Suprapubic skin (tissue), 4 donors: ENCODE measurements around the gene LILRB5. TPM values are rescaled to one million over a fixed set of nuclear protein-coding genes. Genes with fewer than 3 reads are reported as not detected.
"Not testable (repeated sequence)": the region's sequence is repeated elsewhere in the genome, so short reads cannot be mapped to it uniquely, and the experiment has no call there.

Experiments used
- DNase-seq, 2 donors: peaks; one replicate each; pipeline ENCODE4 v3.0.0-alpha.2; 2019; ENCODE audit warnings: low spot score in 2 of 2
- H3K27ac ChIP-seq: fragments of 200-600 bp; sonication (generic); one replicate; pipeline ENCODE4 v1.5.1; 2019
- H3K27me3 ChIP-seq: fragments of 200-600 bp; sonication (generic); one replicate; pipeline ENCODE4 v1.5.1; 2019
- H3K36me3 ChIP-seq: fragments of 200-600 bp; sonication (generic); one replicate; pipeline ENCODE4 v1.5.1; 2019
- H3K4me1 ChIP-seq: fragments of 200-600 bp; sonication (generic); one replicate; pipeline ENCODE4 v1.5.1; 2019
- H3K4me3 ChIP-seq: fragments of 200-600 bp; sonication (generic); one replicate; pipeline ENCODE4 v1.5.1; 2019; ENCODE audit warnings: mild to moderate bottlenecking
- H3K9me3 ChIP-seq: fragments of 200-600 bp; sonication (generic); one replicate; pipeline ENCODE4 v1.5.1; 2019
- CTCF ChIP-seq, 2 donors: fragments of 200-600 bp in 1 of 2; fragments of 450-650 bp in 1 of 2; sonication (generic) in 1 of 2; IDR thresholded peaks; one replicate each; pipeline ENCODE4 v1.5.1; 2016 to 2019; ENCODE audit warnings: antibody characterized with exemption in 2 of 2, mild to moderate bottlenecking in 1 of 2, moderate library complexity in 1 of 2
- EP300 ChIP-seq: sonication (generic); formaldehyde crosslinking; IDR thresholded peaks from one replicate; pipeline ENCODE4 v1.6.1; 2017; ENCODE audit warnings: antibody characterized with exemption
- POLR2A ChIP-seq, 2 donors: fragments of 450-650 bp; IDR thresholded peaks; one replicate each; pipeline ENCODE4 v1.6.1; 2017; ENCODE audit warnings: antibody characterized with exemption in 2 of 2, mild to moderate bottlenecking in 2 of 2, moderate library complexity in 2 of 2
- POLR2AphosphoS5 ChIP-seq, 3 donors: sonication (generic); formaldehyde crosslinking; IDR thresholded peaks; one replicate each; pipeline ENCODE4 v1.6.1; 2017; ENCODE audit warnings: antibody characterized with exemption in 3 of 3
- WGBS: methylation state at CpG from one replicate; pipeline ENCODE4 v1.1.5; 2018; 5-methylcytosine and 5-hydroxymethylcytosine counted together
- total RNA-seq, 4 donors: library from RNA; depleted of rRNA; stranded (reverse); fragments of >200 nt; gene quantifications; one replicate each; pipeline ENCODE4 v1.1.0, GENCODE V29; 2016

The LILRB5 gene
- total RNA-seq, 4 donors from 2014 or later: 0.68 to 3.4 (median 2.0) TPM

GRCh38 chr19:54247106-54247930 is 9.8 kb downstream of the LILRB5 start:
- DNase-seq: peak; percentile 49 to 62
- Histone ChIP-seq H3K36me3 (no peaks in the 10 kb centered on the region), H3K27ac (no peak overlapping the region), H3K9me3 (no peaks in the 10 kb centered on the region), H3K4me1 (peaks cover 3% of the 10 kb centered on the region), H3K4me3 (no peak overlapping the region), H3K27me3 (peaks cover 14% of the 10 kb centered on the region)
- 84% methylated on average over 19 of the region's 20 CpGs for WGBS
- TF ChIP-seq POLR2AphosphoS5 (IDR thresholded peaks at IDR 0.05) (no peak), CTCF (IDR thresholded peaks at IDR 0.05) (no peak), EP300 (no peak), POLR2A (IDR thresholded peaks at IDR 0.05) (no peak)

DNA sequence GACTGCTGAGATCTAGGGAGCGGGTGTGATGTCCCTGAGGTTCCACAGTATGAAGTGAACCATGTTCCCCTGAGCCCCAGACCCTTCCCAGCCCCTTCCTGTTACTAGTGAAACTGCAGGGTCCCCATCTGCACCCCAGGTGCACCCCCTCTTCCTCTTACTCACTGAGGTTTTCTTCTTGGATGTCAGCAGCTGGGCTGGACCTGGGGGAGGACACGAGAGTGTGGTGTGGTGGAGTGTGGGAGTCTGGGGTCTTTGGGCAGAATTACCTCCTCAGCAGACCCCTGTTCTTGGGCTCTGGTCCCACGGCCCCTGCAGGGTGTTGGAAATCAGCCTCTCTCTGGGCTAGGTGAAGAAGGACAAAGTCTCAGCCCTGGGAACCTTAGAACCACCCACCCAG is 11.1 kb downstream of the LILRB5 start:
- 63% methylated on average over 3 of the region's 3 CpGs for WGBS
- Histone ChIP-seq H3K4me3 (no peak overlapping the region), H3K27ac (no peak overlapping the region), H3K4me1 (peaks cover 3% of the 10 kb centered on the region), H3K36me3 (no peaks in the 10 kb centered on the region), H3K27me3 (peaks cover 10% of the 10 kb centered on the region), H3K9me3 (no peaks in the 10 kb centered on the region)
- TF ChIP-seq CTCF (IDR thresholded peaks at IDR 0.05) (no peak), EP300 (no peak), POLR2A (IDR thresholded peaks at IDR 0.05) (no peak), POLR2AphosphoS5 (IDR thresholded peaks at IDR 0.05) (no peak)
- DNase-seq: peak; percentile 16 to 53

DNA sequence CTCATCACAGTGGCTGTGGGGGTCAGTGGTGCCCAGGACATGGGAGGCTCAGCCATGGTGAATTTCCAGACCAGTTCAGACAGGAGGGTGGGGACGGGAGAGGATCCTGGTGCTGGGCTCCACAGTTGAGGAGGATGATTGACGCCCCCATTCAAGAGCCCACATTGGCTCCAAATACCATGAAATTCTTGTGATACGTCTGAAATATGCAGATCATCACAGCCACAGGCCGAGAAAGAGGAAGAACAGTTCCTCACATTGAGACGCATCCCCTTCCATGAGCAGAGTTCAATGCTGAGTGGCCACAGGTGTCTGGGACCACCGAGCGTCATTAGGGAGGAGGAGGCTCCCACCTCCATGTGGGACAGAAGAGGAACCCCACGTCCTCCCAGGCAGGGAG is 13.3 kb downstream of the LILRB5 start:
- H3K27me3 ChIP-seq, DNase-seq, H3K36me3 ChIP-seq, H3K27ac ChIP-seq, H3K4me3 ChIP-seq, H3K9me3 ChIP-seq, H3K4me1 ChIP-seq: not testable (repeated sequence)
- 67% methylated on average over 4 of the region's 8 CpGs for WGBS

DNA sequence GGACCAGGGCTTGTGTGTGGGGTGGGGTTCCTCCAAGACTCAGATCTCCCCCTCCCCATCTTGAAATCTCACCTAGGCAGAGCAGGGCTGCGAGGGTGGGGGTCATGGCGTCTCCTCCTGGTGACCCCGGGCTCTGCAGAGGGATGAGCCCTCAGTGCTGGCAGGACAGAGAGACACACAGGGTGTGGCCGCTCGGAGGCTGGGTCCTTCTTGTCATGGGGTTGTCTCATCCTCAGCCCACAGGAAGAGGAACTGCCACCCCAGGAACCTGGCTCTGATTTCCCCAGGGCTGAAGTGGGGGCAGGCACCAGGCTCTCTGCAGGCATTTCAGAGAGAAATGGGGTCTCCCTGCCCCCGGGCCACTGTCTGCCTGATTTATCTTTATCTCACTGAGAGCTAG is 14.4 kb downstream of the LILRB5 start, which contains the start of gene LILRA6:
TSS of gene LILRA6 (minus strand) at position 145 of the 400 bp plus-strand sequence.
- not testable (repeated sequence) for H3K27me3 ChIP-seq, H3K4me1 ChIP-seq, H3K36me3 ChIP-seq, H3K9me3 ChIP-seq, H3K4me3 ChIP-seq, H3K27ac ChIP-seq
- peak in 1 of 2 donors; percentile 24 for DNase-seq
- WGBS: no CpG with 5 or more reads among the region's 6 CpGs

DNA sequence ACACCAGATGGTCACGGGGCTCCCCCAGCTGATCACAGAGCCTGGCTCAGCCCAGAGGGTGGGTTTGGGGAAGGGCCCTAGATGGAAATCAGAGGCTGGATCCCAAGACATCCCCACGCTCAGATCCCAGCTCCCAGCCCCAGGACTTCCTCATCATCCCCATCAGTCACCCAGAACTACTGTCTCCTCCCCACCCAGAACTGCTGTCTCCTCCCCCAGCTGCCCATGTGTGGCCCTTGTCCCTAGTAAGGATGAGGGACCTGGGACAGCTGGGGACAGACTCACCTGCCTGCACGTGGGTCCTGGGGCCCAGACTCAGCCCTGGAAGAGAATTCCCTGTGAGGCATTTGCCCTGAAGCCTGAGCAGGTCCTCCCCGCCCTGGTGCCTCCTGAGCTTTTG is 14.8 kb downstream of the LILRB5 start:
- H3K4me1 ChIP-seq, H3K36me3 ChIP-seq, H3K27me3 ChIP-seq, DNase-seq, H3K9me3 ChIP-seq, H3K4me3 ChIP-seq, H3K27ac ChIP-seq: not testable (repeated sequence)
- no CpG with 5 or more reads among the region's 4 CpGs for WGBS

DNA sequence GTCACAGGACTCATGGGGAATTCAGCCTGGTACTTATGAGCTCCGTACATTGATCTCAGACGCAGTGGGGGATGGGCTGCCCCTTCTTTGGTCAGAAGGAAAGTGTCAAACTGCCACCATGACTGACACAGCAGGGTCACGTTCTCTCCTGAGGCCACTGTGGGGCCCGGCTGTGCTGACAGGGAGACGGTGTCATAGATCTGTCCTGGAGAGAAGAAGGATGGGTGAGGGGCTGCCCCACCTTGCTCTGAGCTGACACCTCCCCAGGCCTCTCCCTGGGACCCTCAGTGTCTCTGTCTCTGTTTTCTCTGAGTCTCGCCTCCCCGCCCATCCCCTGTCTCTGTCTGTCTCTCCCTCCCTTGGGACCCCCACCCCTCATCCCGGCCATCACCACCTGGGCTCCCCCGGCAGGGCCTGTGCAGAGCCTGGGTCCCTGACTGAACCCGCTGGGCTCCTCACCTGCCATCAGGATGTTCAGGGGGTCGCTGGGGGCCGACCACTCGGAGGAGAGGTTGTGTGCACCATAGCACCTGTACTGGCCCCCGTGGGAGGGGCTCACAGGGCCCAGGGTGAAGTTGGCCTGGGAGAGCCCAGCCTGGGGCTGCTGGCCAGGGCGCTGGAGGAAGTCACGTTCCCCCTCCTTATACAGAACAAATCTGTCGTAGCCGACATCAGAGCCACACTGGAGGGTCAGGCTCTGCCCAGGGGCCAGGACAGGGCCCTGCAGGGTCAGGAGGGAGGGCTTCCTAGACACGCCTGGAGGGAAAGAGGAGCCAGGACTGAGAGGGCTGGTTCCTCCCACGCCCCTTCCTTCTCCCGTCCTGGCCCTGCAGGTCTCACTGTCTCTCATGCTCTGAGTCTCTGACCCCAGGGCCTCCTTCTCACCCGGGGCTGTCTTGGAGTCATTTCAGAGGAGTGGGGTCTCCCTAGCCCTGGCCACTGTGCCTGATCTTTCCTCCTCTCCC is 16.4 kb downstream of the LILRB5 start:
- WGBS: 68% methylated on average over 10 of the region's 22 CpGs
- DNase-seq: peak in 1 of 2 donors; percentile 77
- not testable (repeated sequence) for H3K9me3 ChIP-seq, H3K36me3 ChIP-seq, H3K27me3 ChIP-seq, H3K4me1 ChIP-seq, H3K27ac ChIP-seq, H3K4me3 ChIP-seq

- not testable (repeated sequence) for H3K9me3 ChIP-seq, H3K27me3 ChIP-seq, H3K4me3 ChIP-seq, H3K36me3 ChIP-seq, H3K27ac ChIP-seq, H3K4me1 ChIP-seq
- WGBS: 61% methylated on average over 7 of the region's 21 CpGs
- DNase-seq: peak; percentile 41 to 74
These were observed 17.3 kb downstream of the LILRB5 start for GRCh38 chr19:54239491-54240371.
